HG03457 (cell line): Measurements from ENCODE around the gene DLGAP1.
"Not testable (repeated sequence)": the region's sequence is repeated elsewhere in the genome, so short reads cannot be mapped to it uniquely, and the experiment has no call there.

Experiments
- ATAC-seq: cut with Tn5 transposase; IDR thresholded peaks from one replicate; pipeline ENCODE4 v1.9.1; 2021; ENCODE audit warnings: moderate number of reproducible peaks; ENCODE audit not compliant: unreplicated experiment

DLGAP1 gene

DNA sequence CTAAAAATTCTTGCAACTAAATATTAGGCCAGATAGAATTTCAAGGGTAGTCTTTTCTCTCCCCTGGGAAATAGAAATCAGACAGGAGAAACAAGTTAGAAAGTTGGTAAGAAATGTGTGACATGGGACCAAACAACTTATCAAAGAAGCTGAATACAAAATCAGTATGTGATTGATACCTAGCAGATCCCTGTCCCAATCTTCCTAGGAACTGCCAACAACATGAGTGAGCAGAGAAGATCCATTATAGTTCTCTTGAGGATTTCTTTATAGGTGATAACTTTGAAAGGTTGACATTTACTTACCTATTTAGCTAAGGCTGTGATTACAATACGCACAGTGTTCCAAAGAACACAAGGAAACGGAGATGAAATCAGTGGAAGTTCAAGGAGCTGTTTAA lies 162.4 kb downstream of the DLGAP1 start:
- ATAC-seq = no peak

DNA sequence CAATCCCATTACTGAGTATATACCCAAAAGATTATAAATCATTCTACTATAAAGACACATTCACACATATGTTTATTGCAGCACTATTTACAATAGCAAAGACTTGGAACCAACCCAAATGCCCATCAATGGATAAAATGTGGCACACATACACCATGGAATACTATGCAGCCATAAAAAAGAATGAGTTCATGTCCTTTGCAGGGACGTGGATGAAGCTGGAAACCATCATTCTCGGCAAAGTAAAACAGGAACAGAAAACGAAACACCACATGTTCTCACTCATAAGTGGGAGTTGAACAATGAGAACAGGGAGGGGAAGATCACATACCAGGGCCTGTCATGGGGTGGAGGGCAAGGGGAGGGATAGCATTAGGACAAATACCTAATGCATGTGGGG lies 167.8 kb downstream of the DLGAP1 start:
- not testable (repeated sequence) for ATAC-seq

DNA sequence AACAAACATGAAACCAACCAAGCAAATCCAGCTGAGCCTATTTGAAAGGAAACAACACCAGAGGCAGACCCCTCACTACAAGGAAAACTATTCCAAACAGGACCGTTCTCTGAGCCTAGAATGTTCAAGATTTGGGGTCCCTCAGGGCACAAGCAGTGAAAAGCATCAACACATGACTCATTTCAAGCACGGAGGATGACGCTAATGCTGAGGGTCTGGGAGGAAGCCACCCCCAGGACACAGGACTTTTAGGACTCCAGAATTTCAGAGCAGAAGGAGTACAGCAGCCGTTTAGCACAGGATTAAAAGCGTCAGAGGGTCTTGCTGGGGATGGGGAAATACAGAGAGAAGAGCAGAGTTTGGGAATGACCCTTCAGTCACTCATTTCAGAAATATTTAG lies 168.9 kb downstream of the DLGAP1 start:
- no peak for ATAC-seq

DNA sequence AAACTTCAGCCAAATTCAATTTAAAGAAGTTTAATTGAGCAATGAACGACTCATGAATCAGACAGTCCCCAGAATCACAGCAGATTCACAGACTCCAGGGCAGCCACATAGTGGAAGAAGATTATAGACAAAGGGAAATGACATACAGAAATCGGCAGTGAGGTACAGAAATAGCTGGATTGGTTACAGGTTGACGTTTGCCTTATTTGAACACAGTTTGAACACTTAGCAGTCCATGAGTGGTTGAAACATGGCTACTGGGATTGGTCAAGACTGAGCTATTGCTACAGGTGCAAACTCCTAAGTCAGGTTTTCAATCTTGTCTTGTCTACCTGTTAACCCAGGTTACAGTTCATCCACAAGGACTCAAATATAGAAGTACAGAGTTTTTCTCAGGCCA lies 169.6 kb downstream of the DLGAP1 start:
- ATAC-seq = no peak

DNA sequence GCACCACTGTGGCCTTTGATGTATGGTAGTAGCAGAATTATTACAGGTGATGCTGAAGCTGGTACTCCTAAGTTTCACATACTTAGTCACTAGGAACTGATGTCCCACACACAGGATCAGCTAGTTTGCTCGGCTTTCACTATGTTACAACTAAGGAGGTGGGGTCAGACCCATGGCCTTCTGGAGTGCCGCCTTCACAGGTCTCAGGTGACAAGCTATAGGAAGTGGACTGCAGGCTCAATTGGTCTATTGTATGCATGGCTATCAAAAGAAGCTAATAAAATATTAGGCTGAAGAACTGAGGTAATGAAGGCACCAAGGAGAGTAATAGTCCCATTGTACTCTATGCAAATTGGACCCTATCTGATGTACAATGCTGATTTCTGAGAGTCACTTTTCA lies 170.6 kb downstream of the DLGAP1 start:
- no peak for ATAC-seq

DNA sequence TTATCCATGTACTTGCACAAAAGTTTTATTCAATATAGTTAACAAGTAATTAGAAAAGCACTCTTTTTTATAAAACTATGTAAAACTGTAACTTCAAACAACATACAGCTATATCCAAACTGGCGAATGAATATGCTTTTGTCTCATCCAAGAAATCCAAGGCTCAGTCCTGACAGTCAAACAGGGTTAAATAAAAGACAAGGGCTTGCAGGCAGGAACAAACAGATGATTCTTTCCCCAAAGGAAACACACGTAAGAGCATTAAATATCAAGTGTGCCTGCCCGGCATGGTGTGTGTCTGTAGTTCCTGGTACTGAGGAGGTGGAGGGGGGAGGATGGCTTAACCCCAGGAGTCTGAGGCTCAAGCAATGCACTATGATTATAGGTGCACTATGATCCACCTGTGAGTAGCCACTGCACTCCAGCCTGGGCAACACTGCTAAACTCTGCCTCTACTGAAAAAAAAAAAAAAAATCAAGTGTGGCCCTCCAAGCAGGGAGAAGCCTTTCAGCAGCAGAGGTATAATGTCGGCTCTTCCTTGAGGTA lies 171.3 kb downstream of the DLGAP1 start:
- no peak for ATAC-seq

DNA sequence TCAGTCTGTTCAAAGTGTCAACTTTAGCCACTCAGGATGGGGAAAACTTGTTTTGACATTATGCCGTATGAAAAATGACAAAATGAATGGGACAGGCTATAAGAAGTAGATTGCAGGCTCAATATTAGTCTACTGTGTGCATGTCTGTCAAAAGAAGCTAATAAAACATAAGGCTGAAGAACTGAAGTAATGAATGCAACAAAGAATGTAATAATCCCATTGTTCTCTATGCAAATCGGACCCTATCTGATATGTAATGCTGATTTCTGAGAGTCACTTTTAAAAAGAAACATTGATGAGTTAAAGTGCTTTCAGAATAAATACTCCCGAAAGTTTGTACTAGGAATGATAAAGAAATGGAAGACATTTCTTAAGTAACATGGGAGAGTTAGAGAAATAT lies 172.2 kb downstream of the DLGAP1 start:
- ATAC-seq = no peak

DNA sequence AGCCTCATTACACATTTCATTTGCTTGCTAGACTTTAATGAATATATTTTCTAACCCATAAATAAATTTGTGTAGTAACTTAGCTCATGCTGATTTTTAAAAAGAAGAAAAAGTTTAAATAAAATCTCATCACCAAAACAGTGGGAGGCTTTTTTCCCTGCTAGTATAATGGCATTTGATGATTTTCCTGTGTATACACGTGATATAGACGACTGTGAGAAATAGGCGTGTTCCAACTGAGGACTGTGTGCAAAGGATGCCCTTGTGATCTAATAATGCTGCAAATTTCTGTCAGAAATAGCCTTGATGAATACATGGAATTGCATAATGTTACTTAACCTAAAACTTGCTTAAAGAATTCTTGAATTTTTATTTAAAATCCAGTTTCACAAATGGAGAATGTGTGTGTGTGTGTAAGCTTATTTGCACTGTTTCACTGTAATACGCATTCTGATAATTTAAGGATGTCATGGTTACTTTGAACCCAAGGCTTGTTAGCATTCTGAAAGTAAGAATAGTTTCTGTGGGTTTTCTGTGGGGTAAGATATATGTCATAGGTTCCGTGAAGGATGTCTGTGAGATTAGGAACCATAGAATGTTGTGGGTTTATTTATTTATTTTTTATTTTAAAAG lies 178.0 kb downstream of the DLGAP1 start:
- no peak for ATAC-seq

DNA sequence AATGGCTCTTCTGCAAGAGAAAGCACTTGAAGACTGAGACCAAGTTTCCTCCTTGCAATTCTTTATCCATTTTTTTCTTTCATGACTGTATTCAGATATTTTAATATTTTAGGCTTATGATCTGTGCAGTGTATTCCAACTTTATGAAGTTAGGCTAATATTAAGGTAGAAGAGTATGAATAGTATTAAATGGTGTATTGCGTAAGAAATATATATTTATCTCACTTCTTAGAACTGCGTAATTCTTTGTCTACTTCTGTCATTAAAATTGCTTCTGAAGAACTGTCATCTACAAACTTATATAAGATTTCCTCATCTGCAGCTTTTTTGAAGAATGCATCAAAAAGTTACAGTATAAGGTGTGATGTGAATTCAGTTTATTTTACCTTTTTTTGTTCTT lies 183.2 kb downstream of the DLGAP1 start:
- no peak for ATAC-seq

DNA sequence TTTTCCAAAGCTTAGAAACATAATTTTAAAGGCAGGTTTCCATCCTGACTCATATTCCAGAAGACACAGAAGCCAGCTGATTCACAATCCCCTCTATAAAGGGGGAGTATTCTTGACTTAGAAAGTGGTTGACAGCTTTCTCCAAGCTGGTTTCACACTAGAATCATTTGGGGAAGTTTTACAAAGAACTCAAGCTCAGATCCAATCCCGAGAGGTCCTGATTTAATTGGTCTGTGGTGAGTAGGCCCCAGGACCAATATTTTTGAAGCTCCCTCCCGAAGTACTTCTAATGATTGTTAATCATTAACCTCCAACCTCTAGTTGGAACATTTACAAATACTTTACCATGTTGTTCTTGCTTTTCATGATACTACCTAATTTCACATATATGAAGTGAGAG lies 184.1 kb downstream of the DLGAP1 start:
- ATAC-seq = no peak

DNA sequence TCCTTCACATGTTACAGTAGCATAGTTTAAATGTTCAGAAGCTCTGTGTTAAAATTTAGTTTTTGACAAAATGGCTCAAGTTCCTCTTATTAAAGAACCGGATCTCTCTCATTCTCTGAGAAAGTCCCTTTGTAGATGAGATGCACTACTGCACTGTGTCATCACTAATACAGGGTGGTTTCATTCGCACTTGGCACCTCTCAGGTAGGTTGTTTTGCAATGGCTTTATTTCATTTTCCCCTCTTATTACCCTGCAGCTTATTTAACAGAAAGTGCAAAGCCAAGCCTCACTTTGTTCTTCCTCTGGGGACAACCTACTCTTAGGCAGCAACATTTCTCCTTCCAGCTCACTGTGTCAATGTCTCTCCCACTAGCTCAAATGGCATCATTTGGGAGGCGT lies 185.1 kb downstream of the DLGAP1 start:
- ATAC-seq = no peak

DNA sequence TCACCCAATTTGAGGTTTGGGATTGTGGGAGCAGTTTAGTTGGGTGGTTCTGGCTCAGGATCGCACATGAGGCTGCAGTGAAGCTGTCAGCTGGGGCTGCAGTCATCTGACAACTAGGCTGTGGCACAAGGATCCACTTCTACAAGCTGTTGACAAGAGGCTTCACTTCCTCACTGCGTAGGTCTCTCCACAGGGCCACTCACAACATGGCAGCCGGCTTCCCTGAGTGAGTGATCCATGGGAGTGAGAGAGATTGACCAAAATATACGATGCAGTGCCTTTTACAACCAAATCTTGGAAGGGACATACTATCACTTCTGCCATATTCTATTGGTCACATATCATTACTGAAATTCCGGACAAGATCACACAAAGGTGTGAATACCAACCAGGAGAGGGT lies 187.5 kb downstream of the DLGAP1 start:
- no peak for ATAC-seq

DNA sequence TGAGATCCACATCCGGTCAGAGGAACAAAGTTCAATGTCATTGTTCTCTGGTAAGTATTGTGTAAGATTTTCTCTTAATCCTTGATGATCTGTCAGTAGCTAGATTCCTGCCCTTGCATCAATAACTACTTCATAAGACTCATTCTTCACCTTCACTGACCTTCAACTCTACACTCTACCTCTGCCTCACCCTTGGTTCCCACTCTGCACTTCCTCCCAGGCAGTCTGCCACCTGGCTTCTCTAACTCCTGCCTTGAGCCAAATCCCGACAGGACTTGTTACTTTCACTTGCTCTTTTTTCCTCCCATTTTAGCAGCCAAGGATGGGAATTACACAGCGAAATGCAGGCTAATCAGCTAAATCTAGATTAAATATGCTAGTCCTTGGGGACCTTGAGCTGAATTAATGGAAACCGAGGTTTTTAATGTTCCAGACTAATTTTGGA lies 190.7 kb downstream of the DLGAP1 start:
- ATAC-seq = no peak

DNA sequence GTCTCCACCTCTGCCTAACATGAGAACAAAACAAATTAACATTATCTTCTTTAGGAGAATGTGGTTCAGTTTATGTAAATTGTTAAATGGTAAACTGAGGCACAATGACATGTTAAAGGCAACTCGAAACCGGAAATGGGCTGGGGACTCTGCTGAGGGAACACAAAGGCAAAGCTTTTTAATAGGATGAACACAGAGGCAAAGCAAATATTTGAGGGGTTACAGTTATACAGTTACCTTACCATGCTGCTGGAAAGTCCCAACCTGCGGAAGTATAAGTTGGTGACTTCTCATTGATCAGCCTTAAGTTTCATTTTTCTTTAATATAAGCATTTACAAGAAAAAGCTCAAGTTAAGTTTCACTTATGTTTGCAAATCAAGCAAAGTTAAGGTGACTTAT lies 195.0 kb downstream of the DLGAP1 start:
- ATAC-seq = no peak

DNA sequence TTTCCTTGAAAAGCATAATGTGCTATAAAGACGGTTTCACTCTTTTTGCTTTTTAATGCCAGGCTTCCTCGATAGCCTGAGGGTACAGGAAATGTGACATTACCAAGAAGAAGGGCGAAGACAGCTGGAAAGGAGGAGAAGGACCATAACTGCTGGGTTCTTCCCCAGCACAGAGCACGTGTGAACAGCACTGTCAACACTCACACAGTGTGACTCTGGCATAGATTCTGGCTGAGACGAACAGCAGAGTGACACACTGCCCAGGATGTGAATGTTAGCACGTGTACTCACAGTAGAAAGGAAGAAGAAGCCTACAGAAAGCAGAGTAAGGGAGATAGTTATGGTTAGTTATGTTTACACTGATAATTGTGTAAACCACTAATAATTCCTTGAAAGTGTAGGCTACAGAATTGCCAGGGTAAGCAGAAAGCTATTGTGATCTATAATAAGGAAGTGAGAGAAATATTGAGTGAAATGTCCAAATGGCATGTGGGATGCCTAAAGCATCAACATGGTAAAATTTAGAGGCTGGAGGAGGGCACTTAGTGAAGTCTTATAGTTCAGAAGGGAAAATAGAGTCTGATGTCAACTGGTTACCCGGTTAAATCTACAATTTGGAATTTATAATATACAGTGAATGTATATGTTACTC lies 198.2 kb downstream of the DLGAP1 start:
- no peak for ATAC-seq

DNA sequence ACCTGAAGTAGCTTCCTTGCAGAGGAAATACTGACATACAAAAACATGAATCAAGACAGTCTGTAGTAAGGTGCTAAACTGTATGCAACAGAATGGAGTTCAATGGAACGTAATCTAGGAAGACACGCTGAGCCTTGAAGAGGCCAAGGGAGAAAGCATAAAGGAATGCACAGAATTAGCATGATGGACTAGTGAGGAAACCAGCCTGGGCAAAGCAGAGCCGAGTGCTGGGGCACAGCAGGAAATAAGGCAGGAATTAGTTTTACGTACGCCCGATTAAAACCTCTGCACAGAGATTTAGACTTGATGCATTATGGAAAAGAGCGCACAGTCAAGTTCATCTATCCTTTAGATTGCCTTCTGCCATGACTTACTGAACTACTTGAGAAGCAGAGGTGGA lies 200.3 kb downstream of the DLGAP1 start:
- ATAC-seq = no peak

DNA sequence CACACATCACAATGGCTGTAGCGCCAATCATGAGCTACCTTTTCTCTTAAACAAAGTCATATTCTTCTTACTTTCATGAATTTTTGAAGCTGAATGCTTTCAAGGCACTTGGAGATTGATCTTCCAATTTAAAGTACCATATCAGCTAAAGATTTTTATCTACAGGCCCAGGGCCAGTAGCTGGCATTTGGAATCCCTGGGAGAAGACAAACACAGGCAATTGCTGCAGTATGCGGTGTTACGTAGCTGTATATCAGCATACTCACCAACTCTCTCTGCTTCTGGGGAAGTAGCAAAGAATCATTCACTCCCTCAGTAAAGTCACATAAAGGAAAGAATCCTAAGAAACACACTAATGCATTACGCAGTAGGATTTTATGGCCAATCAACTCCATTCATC lies 202.3 kb downstream of the DLGAP1 start:
- ATAC-seq = no peak

DNA sequence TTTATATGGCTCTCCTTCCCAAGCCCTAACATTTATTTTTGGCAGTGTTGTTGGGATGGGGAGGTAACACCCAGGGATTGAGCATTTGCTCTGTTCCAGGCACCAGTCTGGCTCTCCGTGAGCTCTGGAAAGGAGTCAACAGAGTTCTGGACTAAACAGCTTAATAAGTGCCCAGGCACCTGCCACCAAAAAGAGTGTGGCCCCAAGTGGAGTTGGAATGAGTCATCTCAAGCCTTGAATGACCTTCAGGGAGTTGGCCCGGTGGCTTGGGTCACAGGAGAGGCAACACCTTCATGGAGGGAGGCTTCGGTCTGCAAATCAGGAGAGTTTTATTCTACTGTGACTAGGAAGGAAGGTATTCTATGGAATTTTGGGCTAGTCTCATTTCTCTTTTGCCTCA lies 203.2 kb downstream of the DLGAP1 start:
- no peak for ATAC-seq

DNA sequence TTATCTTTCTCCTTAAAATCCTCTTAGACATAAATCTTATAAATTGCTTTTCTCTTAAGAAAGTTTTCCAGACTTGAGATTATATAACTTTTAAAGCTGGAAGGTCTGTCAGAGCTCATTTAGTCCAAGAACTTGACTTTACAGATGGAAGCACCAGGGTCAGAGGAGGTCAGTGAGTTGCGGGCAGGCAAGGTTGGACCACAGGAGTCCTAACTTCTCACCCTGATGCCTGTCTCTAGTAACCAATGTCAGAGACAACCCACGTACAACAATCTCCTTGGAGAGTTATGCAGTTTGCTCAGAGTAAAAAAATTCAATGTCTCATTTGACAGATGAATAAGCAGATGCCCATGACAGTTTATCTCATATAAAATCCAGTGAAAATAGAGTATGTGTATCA lies 203.9 kb downstream of the DLGAP1 start:
- ATAC-seq = no peak

DNA sequence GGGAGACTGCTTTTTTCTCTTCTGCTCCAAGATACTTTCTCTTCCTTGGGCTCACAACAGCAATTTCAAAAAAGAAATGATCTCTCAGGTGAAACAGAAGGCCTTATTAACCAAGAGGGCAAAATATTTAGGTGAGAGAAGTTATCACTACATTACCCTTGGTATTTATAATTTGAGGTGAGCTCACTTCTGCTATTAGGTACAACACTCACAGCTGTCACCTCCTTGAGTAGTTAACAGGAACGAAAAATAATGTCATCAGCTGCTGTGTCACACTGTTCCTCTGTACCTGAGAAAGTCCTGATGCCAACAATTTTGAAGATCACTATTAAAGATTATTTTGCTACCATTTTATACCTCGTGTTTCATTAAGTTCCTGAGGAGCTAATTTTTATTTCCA lies 205.0 kb downstream of the DLGAP1 start:
- no peak for ATAC-seq

DNA sequence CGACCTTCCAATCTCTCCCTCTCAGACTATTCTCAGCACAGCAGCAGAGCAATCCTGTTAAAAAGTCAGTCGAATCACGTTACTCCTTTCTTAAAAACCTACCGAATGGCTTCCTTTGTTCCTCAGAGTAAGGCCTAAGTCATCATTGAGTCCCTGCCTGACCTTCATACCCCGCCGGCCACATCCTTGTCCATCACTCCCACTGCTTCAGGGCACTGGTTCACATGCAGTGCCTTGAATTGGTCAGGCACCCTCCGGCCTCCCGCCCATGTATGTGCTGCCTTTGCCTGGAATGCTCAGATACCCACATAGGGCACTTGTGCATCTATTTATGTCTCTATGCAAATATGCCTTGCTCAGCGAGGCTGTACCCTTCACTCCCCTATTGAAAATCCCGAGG lies 206.4 kb downstream of the DLGAP1 start:
- no peak for ATAC-seq

DNA sequence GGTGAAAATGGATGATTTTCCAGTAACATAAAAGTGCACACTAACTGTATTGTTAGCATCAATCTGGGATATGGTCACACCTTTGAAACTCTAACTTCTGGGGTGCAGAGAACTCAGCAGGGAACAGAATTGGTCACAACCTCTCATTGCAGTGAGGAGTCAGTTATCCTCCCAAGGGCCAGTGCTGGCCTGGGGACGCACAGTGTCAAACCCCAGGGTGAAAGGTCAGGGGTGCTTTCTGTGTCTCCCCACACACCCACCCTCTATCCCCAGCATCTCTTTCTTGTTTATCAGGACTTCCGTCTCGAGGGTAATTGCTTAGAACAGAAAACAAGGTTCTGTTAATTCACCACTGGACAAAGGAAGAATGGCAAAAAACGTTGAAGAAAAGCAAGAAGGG lies 208.7 kb downstream of the DLGAP1 start:
- no peak for ATAC-seq

DNA sequence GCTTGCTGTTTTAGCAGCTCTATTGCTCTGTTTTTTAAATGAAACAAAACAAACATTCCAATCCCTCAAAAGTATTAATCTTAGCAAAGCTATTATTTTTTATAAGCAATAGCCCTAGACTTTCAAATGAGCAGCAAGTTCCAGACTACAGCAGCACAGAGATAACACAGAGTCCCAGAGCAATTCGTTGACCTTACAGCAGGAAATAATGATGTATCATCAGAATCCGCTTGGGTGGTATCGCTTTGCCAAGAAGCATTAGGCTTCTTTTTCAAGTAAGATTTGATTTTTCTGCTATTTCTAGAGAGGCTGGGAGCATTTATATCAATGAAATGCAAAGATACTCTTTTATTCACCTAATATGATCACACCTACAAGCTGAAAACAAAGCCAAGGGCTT lies 209.7 kb downstream of the DLGAP1 start:
- no peak for ATAC-seq
